ENCODE measurements around the gene ATP9A. TPM values are rescaled to one million over a fixed set of nuclear protein-coding genes. Genes with fewer than 3 reads are reported as not detected.

Gene ATP9A
- total RNA-seq, 1 experiment from 2014 or later: 12.1 TPM

GRCh38 chr20:51584116-51584515 lies 184.1 kb downstream of the ATP9A start:
- no peak overlapping the region for H3K56ac ChIP-seq (ENCODE audit: insufficient read length, low read depth, low read length)
- H3K27ac Mint-ChIP-seq: no peak overlapping the region
- no peaks in the 10 kb centered on the region for H3K36me3 Mint-ChIP-seq (ENCODE audit: insufficient read depth in 1 of 3, low read depth in 3 of 3)

More at GRCh38 chr20:51584116-51584515, 184.1 kb downstream of the ATP9A start:
- TF ChIP-seq, protein P1, sequence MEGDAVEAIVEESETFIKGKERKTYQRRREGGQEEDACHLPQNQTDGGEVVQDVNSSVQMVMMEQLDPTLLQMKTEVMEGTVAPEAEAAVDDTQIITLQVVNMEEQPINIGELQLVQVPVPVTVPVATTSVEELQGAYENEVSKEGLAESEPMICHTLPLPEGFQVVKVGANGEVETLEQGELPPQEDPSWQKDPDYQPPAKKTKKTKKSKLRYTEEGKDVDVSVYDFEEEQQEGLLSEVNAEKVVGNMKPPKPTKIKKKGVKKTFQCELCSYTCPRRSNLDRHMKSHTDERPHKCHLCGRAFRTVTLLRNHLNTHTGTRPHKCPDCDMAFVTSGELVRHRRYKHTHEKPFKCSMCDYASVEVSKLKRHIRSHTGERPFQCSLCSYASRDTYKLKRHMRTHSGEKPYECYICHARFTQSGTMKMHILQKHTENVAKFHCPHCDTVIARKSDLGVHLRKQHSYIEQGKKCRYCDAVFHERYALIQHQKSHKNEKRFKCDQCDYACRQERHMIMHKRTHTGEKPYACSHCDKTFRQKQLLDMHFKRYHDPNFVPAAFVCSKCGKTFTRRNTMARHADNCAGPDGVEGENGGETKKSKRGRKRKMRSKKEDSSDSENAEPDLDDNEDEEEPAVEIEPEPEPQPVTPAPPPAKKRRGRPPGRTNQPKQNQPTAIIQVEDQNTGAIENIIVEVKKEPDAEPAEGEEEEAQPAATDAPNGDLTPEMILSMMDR (conservative IDR thresholded peaks at IDR 0.05): no peak
- Histone ChIP-seq H3K9me3 (ENCODE audit: control insufficient read depth, low read depth, low read length) (no peaks in the 10 kb centered on the region), H2BK20ac (ENCODE audit: low read depth, low read length, poor library complexity, severe bottlenecking) (no peak overlapping the region), H4K91ac (ENCODE audit: insufficient read length, low read depth, low read length) (no peak overlapping the region), H3K79me2 (ENCODE audit: insufficient read depth, low read length) (no peaks in the 10 kb centered on the region), H2BK5ac (ENCODE audit: insufficient read length, low read length) (no peak overlapping the region), H3K27me3 (ENCODE audit: insufficient read depth, low read length) (no peaks in the 10 kb centered on the region), H3K4me1 (ENCODE audit: insufficient read depth, low read length) (no peaks in the 10 kb centered on the region), H2BK15ac (ENCODE audit: low read depth, low read length) (no peak overlapping the region), H3K27ac (ENCODE audit: insufficient read length, low read depth, low read length) (no peak overlapping the region), H2BK120ac (ENCODE audit: low read depth, low read length, poor library complexity, severe bottlenecking) (no peak overlapping the region), H3K79me1 (ENCODE audit: insufficient read depth, low read depth, low read length, poor library complexity, severe bottlenecking) (no peaks in the 10 kb centered on the region), H3K4ac (ENCODE audit: low read depth, low read length) (no peak overlapping the region), H4K5ac (ENCODE audit: insufficient read length, low read depth, low read length) (no peak overlapping the region), H3K14ac (ENCODE audit: insufficient read depth, low read length) (no peak overlapping the region), H2AK5ac (ENCODE audit: insufficient read length, low read length) (no peak overlapping the region), H3K18ac (ENCODE audit: insufficient read length, low read depth, low read length) (no peak overlapping the region), H3K9ac (ENCODE audit: extremely low read depth, insufficient read length, low read length) (no peak overlapping the region), H3T11ph (ENCODE audit: low read length) (no peak overlapping the region), H3K4me2 (ENCODE audit: insufficient read depth, insufficient read length, low read length) (no peak overlapping the region), H2BK12ac (ENCODE audit: insufficient read length, low read depth, low read length) (no peak overlapping the region), H2AFZ (ENCODE audit: low read length) (no peak overlapping the region), H3K23ac (ENCODE audit: insufficient read length, low read depth, low read length) (no peak overlapping the region), H4K20me1 (ENCODE audit: control insufficient read depth, insufficient read depth, insufficient read length) (no peaks in the 10 kb centered on the region), H3K23me2 (ENCODE audit: insufficient read length, low read depth, low read length, poor library complexity, severe bottlenecking) (no peaks in the 10 kb centered on the region), H4K8ac (replicated peaks; ENCODE audit: insufficient read length, low read depth, low read length) (no peak overlapping the region)
- Mint-ChIP-seq H3K4me3 (no peak overlapping the region), H3K27me3 (ENCODE audit: low read depth) (peaks cover 18% of the 10 kb centered on the region), H3K4me1 (no peaks in the 10 kb centered on the region), H3K9me3 (no peaks in the 10 kb centered on the region)
- no CpG with 5 or more reads among the region's 8 CpGs for WGBS (ENCODE audit: extremely low coverage, insufficient read length, low lambda C conversion rate)
- DNase-seq: no peak

Data from H9 (cell line).